Thymus (tissue), 11 donors: ENCODE measurements around the gene MAP1LC3B. TPM values are rescaled to one million over a fixed set of nuclear protein-coding genes. Genes with fewer than 3 reads are reported as not detected.

Experiments used
- DNase-seq, 9 donors: peaks; one replicate each; pipeline ENCODE4 v3.0.0-alpha.2; 2013; ENCODE audit warnings: low spot score in 9 of 9, low read depth in 6 of 9, missing footprints in 1 of 9
- H3K27ac ChIP-seq, 2 donors: one replicate each; pipeline ENCODE4 v1.5.1; 2013; ENCODE audit warnings: control low read depth in 1 of 2, low read depth in 1 of 2, low read length in 1 of 2, mild to moderate bottlenecking in 1 of 2, moderate library complexity in 1 of 2
- H3K27me3 ChIP-seq, 2 donors: one replicate each; pipeline ENCODE4 v1.5.1; 2013; ENCODE audit warnings: low read length in 1 of 2; ENCODE audit not compliant: control insufficient read depth in 2 of 2, insufficient read depth in 1 of 2
- H3K36me3 ChIP-seq, 2 donors: one replicate each; pipeline ENCODE4 v1.5.1; 2013; ENCODE audit warnings: low read length in 1 of 2, mild to moderate bottlenecking in 1 of 2, moderate library complexity in 1 of 2; ENCODE audit not compliant: control insufficient read depth in 2 of 2, insufficient read depth in 2 of 2
- H3K4me1 ChIP-seq, 2 donors: one replicate each; pipeline ENCODE4 v1.5.1; 2013; ENCODE audit warnings: low read length in 2 of 2; ENCODE audit not compliant: control insufficient read depth in 2 of 2, insufficient read depth in 2 of 2
- H3K4me3 ChIP-seq, 2 donors: one replicate each; pipeline ENCODE4 v1.5.1; 2013; ENCODE audit warnings: low read length in 2 of 2, control low read depth in 1 of 2, mild to moderate bottlenecking in 1 of 2
- H3K9me3 ChIP-seq, 2 donors: one replicate each; pipeline ENCODE4 v1.5.1; 2013; ENCODE audit warnings: low read length in 1 of 2, mild to moderate bottlenecking in 1 of 2; ENCODE audit not compliant: control insufficient read depth in 2 of 2, insufficient read depth in 1 of 2
- WGBS: extraction: QIAGEN DNeasy Blood & Tissue Kit; methylation state at CpG from one replicate; pipeline ENCODE4 v1.1.7; 2013; 5-methylcytosine and 5-hydroxymethylcytosine counted together
- polyA plus RNA-seq: library from polyadenylated mRNA; stranded (reverse); fragments of 200-250 nt; gene quantifications from one replicate; pipeline ENCODE4 v1.2.3, GENCODE V29; 2013
- total RNA-seq: library from RNA; stranded (reverse); fragments of 120-200 nt; gene quantifications from one replicate; pipeline ENCODE4 v1.2.4, GENCODE V29; 2013
- donor health status: healthy.

The MAP1LC3B gene
- total and polyA plus RNA-seq, 2 donors, result 21.7 to 102 TPM

GRCh38 chr16:87448866-87449265 lies 56.7 kb downstream of the MAP1LC3B start:
- Histone ChIP-seq H3K27ac (no peak overlapping the region), H3K9me3 (peaks cover 0 to 2% of the 10 kb centered on the region in 2 donors), H3K36me3 (no peaks in the 10 kb centered on the region), H3K4me3 (no peak overlapping the region), H3K27me3 (no peaks in the 10 kb centered on the region), H3K4me1 (no peaks in the 10 kb centered on the region)
- WGBS, result 98% methylated on average over 12 of the region's 12 CpGs
- DNase-seq, result no peak

GRCh38 chr16:87451563-87452210 lies 59.6 kb downstream of the MAP1LC3B start:
- Histone ChIP-seq H3K4me1 (no peaks in the 10 kb centered on the region), H3K9me3 (no peaks in the 10 kb centered on the region), H3K27me3 (no peaks in the 10 kb centered on the region), H3K27ac (no peak overlapping the region), H3K36me3 (no peaks in the 10 kb centered on the region), H3K4me3 (no peak overlapping the region)
- no peak for DNase-seq
- WGBS, result 94% methylated on average over 18 of the region's 18 CpGs

- Histone ChIP-seq H3K4me3 (no peak overlapping the region), H3K27ac (no peak overlapping the region), H3K9me3 (no peaks in the 10 kb centered on the region), H3K27me3 (no peaks in the 10 kb centered on the region), H3K36me3 (no peaks in the 10 kb centered on the region), H3K4me1 (no peaks in the 10 kb centered on the region)
- 96% methylated on average over 14 of the region's 14 CpGs for whole genome bisulfite sequencing
- DNase-seq, result no peak
Measured at GRCh38 chr16:87453326-87453725, 61.2 kb downstream of the MAP1LC3B start.

Other genes with a start within 250 kb of the MAP1LC3B start
- 5.0 TPM for gene C16orf95, start 74.9 kb upstream of the MAP1LC3B start, total RNA-seq
- 2.9 TPM for gene C16orf95, start 74.9 kb upstream of the MAP1LC3B start, polyA plus RNA-seq
- 11.7 TPM for gene FBXO31, start 8.6 kb upstream of the MAP1LC3B start, total RNA-seq
- 27.1 TPM for gene FBXO31, start 8.6 kb upstream of the MAP1LC3B start, polyA plus RNA-seq
- 2.7 TPM for gene ZCCHC14, start 100.7 kb downstream of the MAP1LC3B start, total RNA-seq
- 7.3 TPM for gene ZCCHC14, start 100.7 kb downstream of the MAP1LC3B start, polyA plus RNA-seq
- gene JPH3, start 210.2 kb downstream of the MAP1LC3B start, total RNA-seq, result 0.05 TPM
- gene JPH3, start 210.2 kb downstream of the MAP1LC3B start, polyA plus RNA-seq, result 0.09 TPM